ENCODE measurements around the gene TLCD3B. TPM values are rescaled to one million over a fixed set of nuclear protein-coding genes. Genes with fewer than 3 reads are reported as not detected.
A peak's percentile ranks its signal among the peaks of the same experiment; 100 is the strongest.

TLCD3B gene
- total RNA-seq, 6 donors from 2014 or later = 0.14 TPM; not detected in 5

DNA sequence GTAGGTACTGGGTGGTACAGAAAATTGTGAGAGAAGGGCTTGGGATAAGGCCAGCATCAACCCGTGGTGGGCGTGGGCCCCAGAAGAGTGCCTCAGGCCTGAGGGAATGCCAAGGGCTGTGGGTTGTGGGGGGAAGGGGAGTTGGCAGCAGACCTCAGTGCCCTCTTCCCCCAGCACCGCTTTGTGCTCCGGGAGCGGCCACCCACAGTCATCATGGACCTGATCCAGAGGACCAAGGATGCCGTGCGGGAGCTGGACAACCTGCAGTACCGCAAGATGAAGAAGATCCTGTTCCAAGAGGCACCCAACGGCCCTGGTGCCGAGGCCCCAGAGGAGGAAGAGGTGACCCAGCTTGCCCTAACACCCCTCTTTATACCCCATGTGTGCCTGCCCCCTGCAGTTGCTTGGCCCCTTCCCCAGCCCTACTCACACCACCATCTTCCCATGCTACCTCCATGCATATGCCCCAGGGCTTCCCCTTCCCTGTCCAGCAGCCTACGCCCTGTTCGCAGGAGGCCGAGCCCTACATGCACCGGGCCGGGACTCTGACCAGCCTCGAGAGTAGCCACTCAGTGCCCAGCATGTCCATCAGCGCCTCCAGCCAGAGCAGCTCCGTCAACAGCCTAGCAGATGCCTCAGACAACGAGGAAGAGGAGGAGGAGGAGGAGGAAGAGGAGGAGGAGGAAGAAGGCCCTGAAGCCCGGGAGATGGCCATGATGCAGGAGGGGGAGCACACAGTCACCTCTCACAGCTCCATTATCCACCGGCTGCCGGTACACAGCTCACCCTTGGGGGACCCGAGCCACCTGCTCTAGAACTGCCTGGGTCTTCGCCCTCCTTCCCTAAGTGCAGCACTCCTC is 48.3 kb downstream of the TLCD3B start:
- no peak overlapping the region for H3K4me3 ChIP-seq
- WGBS, 2 donors = 84 to 85% methylated on average over 24 of the region's 24 CpGs
- no peak for TF ChIP-seq POLR2AphosphoS5 (IDR thresholded peaks at IDR 0.05)
- TF ChIP-seq POLR2A (IDR thresholded peaks at IDR 0.05) = no peak
- no peak for TF ChIP-seq EP300 (IDR thresholded peaks at IDR 0.05)
- TF ChIP-seq, protein P1, sequence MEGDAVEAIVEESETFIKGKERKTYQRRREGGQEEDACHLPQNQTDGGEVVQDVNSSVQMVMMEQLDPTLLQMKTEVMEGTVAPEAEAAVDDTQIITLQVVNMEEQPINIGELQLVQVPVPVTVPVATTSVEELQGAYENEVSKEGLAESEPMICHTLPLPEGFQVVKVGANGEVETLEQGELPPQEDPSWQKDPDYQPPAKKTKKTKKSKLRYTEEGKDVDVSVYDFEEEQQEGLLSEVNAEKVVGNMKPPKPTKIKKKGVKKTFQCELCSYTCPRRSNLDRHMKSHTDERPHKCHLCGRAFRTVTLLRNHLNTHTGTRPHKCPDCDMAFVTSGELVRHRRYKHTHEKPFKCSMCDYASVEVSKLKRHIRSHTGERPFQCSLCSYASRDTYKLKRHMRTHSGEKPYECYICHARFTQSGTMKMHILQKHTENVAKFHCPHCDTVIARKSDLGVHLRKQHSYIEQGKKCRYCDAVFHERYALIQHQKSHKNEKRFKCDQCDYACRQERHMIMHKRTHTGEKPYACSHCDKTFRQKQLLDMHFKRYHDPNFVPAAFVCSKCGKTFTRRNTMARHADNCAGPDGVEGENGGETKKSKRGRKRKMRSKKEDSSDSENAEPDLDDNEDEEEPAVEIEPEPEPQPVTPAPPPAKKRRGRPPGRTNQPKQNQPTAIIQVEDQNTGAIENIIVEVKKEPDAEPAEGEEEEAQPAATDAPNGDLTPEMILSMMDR (IDR thresholded peaks at IDR 0.05) = no peak
- DNase-seq = no peak
- peaks cover 83 to 100% (median 97%) of the 10 kb centered on the region in 4 donors for H3K36me3 ChIP-seq
- H3K4me1 ChIP-seq = peaks cover 5 to 58% (median 47%) of the 10 kb centered on the region in 4 donors
- no peak for ATAC-seq (ENCODE audit: low FRiP score in 2 of 2)
- no peaks in the 10 kb centered on the region for H3K27me3 ChIP-seq
- no peaks in the 10 kb centered on the region for H3K9me3 ChIP-seq
- H3K27ac ChIP-seq = peak overlapping the region; percentile 70 to 86 (median 76)

- DNase-seq = no peak
- WGBS, 2 donors = 90 to 91% methylated on average over 9 of the region's 9 CpGs
- peaks cover 27 to 60% (median 52%) of the 10 kb centered on the region in 4 donors for H3K4me1 ChIP-seq
- H3K9me3 ChIP-seq = no peaks in the 10 kb centered on the region
- H3K4me3 ChIP-seq = no peak overlapping the region
- H3K27ac ChIP-seq = peak overlapping the region; percentile 93 to 98 (median 96)
- H3K27me3 ChIP-seq = no peaks in the 10 kb centered on the region
- peaks cover 48 to 63% (median 58%) of the 10 kb centered on the region in 4 donors for H3K36me3 ChIP-seq
- ATAC-seq (ENCODE audit: low FRiP score in 2 of 2) = no peak
- no peak for TF ChIP-seq POLR2AphosphoS5 (IDR thresholded peaks at IDR 0.05)
- no peak for TF ChIP-seq POLR2A (IDR thresholded peaks at IDR 0.05)
- TF ChIP-seq EP300 (IDR thresholded peaks at IDR 0.05) = no peak
- TF ChIP-seq, protein P1 (IDR thresholded peaks at IDR 0.05) = no peak
Measured at GRCh38 chr16:29978564-29979270, 52.4 kb downstream of the TLCD3B start.

- DNase-seq (no peak), ATAC-seq (ENCODE audit: low FRiP score in 2 of 2) (no peak)
- TF ChIP-seq POLR2AphosphoS5 (IDR thresholded peaks at IDR 0.05) (no peak), EP300 (IDR thresholded peaks at IDR 0.05) (no peak), POLR2A (IDR thresholded peaks at IDR 0.05) (no peak)
- TF ChIP-seq, protein P1 (IDR thresholded peaks at IDR 0.05) = no peak
- Histone ChIP-seq H3K27me3 (no peaks in the 10 kb centered on the region), H3K36me3 (peaks cover 48 to 57% (median 51%) of the 10 kb centered on the region in 4 donors), H3K4me1 (peaks cover 29 to 57% (median 49%) of the 10 kb centered on the region in 4 donors), H3K9me3 (no peaks in the 10 kb centered on the region), H3K27ac (peak overlapping the region; percentile 93 to 98 (median 96)), H3K4me3 (peak overlapping the region in 1 of 4 donors; percentile 68)
- 91 to 95% methylated on average over 9 of the region's 9 CpGs for WGBS, 2 donors
Measured at GRCh38 chr16:29978081-29978480, 53.0 kb downstream of the TLCD3B start.

- Histone ChIP-seq H3K4me1 (peaks cover 31 to 55% (median 49%) of the 10 kb centered on the region in 4 donors), H3K36me3 (peaks cover 40 to 52% (median 43%) of the 10 kb centered on the region in 4 donors), H3K4me3 (peak overlapping the region in 3 of 4 donors; percentile 68 to 98 (median 96)), H3K27me3 (no peaks in the 10 kb centered on the region), H3K27ac (peak overlapping the region; percentile 93 to 98 (median 96)), H3K9me3 (no peaks in the 10 kb centered on the region)
- DNase-seq = no peak
- WGBS, 2 donors = 61 to 70% methylated on average over 7 to 9 of the region's 9 CpGs
- peak; percentile 35 to 52 for TF ChIP-seq POLR2AphosphoS5 (IDR thresholded peaks at IDR 0.05)
- no peak for TF ChIP-seq POLR2A (IDR thresholded peaks at IDR 0.05)
- ATAC-seq (ENCODE audit: low FRiP score in 2 of 2) = no peak
Measured at GRCh38 chr16:29977063-29977825, 53.8 kb downstream of the TLCD3B start.

Measured in upper lobe of left lung (tissue), 6 donors.